Measurements from ENCODE around the gene MND1. TPM values are rescaled to one million over a fixed set of nuclear protein-coding genes. Genes with fewer than 3 reads are reported as not detected.
A peak's percentile ranks its signal among the peaks of the same experiment; 100 is the strongest.
"Not testable (repeated sequence)": the region's sequence is repeated elsewhere in the genome, so short reads cannot be mapped to it uniquely, and the experiment has no call there.

The MND1 gene
- total RNA-seq, 2 donors from 2014 or later = 0.90 to 1.9 TPM

GRCh38 chr4:153427363-153428071 is 83.0 kb downstream of the MND1 start:
- no peak for DNase-seq (ENCODE audit: low spot score)
- intact Hi-C loops (cut with DNase I) = no loop called here

GRCh38 chr4:153428941-153429475 is 84.5 kb downstream of the MND1 start:
- intact Hi-C loops (cut with DNase I) = no loop called here
- DNase-seq (ENCODE audit: low spot score) = no peak

GRCh38 chr4:153432965-153433753 is 88.7 kb downstream of the MND1 start:
- intact Hi-C loops (cut with DNase I) = no loop called here
- no peak for DNase-seq (ENCODE audit: low spot score)

- DNase-seq (ENCODE audit: low spot score) = no peak
- intact Hi-C loops (cut with DNase I) = no loop called here
Observed at GRCh38 chr4:153433754-153434105, 89.2 kb downstream of the MND1 start.

GRCh38 chr4:153434190-153434589 is 89.7 kb downstream of the MND1 start:
- DNase-seq (ENCODE audit: low spot score) = no peak
- intact Hi-C loops (cut with DNase I) = no loop called here

GRCh38 chr4:153438916-153439756 is 94.6 kb downstream of the MND1 start:
- intact Hi-C loops (cut with DNase I) = no loop called here
- DNase-seq (ENCODE audit: low spot score) = no peak

- DNase-seq (ENCODE audit: low spot score) = no peak
- intact Hi-C loops (cut with DNase I) = no loop called here
Observed at GRCh38 chr4:153439831-153440230, 95.3 kb downstream of the MND1 start.

- no peak for DNase-seq (ENCODE audit: low spot score)
- intact Hi-C loops (cut with DNase I) = no loop called here
Observed at GRCh38 chr4:153440475-153440874, 96.0 kb downstream of the MND1 start.

GRCh38 chr4:153447175-153447905 is 102.9 kb downstream of the MND1 start:
- intact Hi-C loops (cut with DNase I) = no loop called here
- DNase-seq (ENCODE audit: low spot score) = no peak

- intact Hi-C loops (cut with DNase I) = no loop called here
- no peak for DNase-seq (ENCODE audit: low spot score)
Observed at GRCh38 chr4:153448003-153448731, 103.7 kb downstream of the MND1 start.

GRCh38 chr4:153449338-153449737 is 104.8 kb downstream of the MND1 start:
- intact Hi-C loops (cut with DNase I) = no loop called here
- no peak for DNase-seq (ENCODE audit: low spot score)

- DNase-seq (ENCODE audit: low spot score) = no peak
- intact Hi-C loops (cut with DNase I) = loop anchor here in 1 of 2 donors (10.0 kb wide), 1 partner anchor 106 kb away; the partner anchor contains the start of gene MND1
Observed at GRCh38 chr4:153450544-153450917, 106.0 kb downstream of the MND1 start.

GRCh38 chr4:153451145-153451544 is 106.7 kb downstream of the MND1 start:
- intact Hi-C loops (cut with DNase I) = loop anchor here in 1 of 2 donors (10.0 kb wide), 1 partner anchor 106 kb away; the partner anchor contains the start of gene MND1
- DNase-seq (ENCODE audit: low spot score) = not testable (repeated sequence)

- peak; percentile 82 for DNase-seq (ENCODE audit: low spot score)
- intact Hi-C loops (cut with DNase I) = loop anchor here in 1 of 2 donors (10.0 kb wide), 1 partner anchor 107 kb away; the partner anchor contains the start of gene MND1
Observed at GRCh38 chr4:153451911-153452657, 107.6 kb downstream of the MND1 start.

GRCh38 chr4:153452658-153453378 is 108.3 kb downstream of the MND1 start:
- intact Hi-C loops (cut with DNase I) = loop anchor here in 1 of 2 donors (10.0 kb wide), 1 partner anchor 108 kb away; the partner anchor contains the start of gene MND1
- DNase-seq (ENCODE audit: low spot score) = no peak

- intact Hi-C loops (cut with DNase I) = loop anchor here in 1 of 2 donors (10.0 kb wide), 1 partner anchor 109 kb away; the partner anchor contains the start of gene MND1
- no peak for DNase-seq (ENCODE audit: low spot score)
Observed at GRCh38 chr4:153453402-153453801, 108.9 kb downstream of the MND1 start.

GRCh38 chr4:153458969-153459368 is 114.5 kb downstream of the MND1 start:
- intact Hi-C loops (cut with DNase I) = loop anchor here in 1 of 2 donors (10.0 kb wide), 1 partner anchor 114 kb away; the partner anchor contains the start of gene MND1
- no peak for DNase-seq (ENCODE audit: low spot score)

All from posterior vena cava (tissue), 2 donors.